GM19240 (cell line): Measurements from ENCODE around the gene HOXA6.

Source experiments
- DNase-seq: peaks from one replicate; pipeline ENCODE4 v3.0.0; 2011; ENCODE audit warnings: low spot score; ENCODE audit not compliant: insufficient read length

Gene HOXA6

GRCh38 chr7:27173956-27174873 lies 26.6 kb upstream of the HOXA6 start, which contains the start of gene HOXA10:
Gene HOXA10 (minus strand): TSS chr7:27174320. CDS start chr7:27174306, 14 bp downstream.
- DNase-seq = no peak

GRCh38 chr7:27173511-27173955 lies 26.0 kb upstream of the HOXA6 start:
- no peak for DNase-seq

DNA sequence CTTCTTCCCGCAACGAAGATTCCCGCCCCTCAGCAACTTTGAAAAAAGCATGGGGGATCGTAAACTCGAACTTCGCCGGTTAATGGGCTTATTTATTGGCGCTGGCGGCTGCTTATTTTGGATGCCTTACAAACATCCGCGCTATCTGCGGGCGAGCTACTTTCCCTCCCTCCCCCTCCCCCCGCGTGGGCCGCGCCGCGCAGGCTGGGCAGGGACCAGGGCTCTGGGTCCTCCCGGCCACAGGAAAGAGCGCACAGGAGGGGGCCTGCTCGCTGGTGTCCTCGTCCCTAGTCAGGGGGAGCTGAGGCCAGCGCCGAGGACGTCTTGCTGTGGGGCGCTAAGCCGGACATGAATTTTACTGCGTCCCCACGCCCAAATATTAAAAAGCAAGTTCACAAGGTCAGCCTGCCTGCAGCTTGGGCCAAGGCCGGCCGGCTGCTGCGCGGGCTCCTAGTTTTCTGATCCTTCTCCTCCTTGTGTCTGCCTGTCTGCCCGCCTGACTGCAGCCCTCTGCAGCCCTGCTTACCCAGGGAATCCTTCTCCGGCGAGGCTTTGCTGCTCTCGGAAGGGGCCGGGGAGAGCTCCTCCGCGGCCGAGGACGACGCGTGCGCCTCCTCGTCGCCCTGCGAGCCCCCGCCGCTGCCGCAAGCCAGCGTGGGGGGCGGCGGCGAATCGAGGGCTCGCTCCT lies 25.4 kb upstream of the HOXA6 start:
- DNase-seq = no peak

DNA sequence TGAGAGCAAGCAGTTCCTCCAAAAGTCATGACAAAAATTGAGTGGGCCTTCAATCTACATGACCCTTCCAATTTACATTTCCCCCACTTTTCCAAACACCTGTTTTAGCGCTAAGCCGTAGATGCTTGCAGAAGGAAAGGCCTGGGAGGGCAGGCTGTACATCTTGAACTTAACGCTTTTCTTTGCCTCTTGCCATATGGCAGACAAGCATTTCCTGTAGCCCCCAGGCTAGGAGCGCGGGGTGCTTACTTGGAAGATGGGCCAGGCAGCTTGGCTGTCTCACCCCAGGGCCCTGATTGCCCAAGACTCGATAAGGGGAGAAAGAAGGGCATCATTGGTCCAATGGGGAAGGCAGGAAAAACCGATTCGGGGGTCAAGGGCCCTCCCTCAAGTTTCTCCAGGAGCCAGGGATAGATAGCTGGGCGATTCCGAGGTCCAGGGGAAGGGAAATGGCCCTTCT lies 24.8 kb upstream of the HOXA6 start:
- no peak for DNase-seq

DNA sequence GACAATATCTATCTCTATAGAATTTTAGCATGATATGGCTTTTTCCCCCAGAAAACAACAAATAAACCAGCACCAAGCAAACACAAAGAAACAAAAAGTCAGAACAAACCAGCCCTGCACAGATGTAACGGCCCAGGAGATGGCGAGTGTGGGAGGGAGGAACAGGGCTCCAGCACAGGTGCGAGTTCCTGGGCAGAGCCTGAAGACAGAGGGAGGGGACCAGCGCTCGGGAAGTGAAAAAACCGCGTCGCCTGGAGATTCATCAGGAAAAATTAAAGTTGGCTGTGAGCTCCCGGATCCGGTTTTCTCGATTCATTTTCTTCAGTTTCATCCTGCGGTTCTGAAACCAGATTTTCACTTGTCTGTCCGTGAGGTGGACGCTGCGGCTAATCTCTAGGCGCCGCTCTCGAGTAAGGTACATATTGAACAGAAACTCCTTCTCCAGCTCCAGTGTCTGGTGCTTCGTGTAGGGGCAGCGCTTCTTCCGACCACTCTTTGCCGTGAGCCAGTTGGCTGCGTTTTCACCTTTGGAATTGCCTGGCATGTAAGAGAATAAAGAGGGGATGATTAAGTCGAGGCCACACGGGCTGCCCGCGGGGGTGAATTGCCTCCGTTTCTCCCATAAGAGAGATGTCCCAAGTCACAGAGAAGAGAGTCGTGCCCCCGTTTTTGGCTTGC lies 24.2 kb upstream of the HOXA6 start:
- no peak for DNase-seq

GRCh38 chr7:27171325-27171636 lies 23.7 kb upstream of the HOXA6 start:
- no peak for DNase-seq

- DNase-seq = no peak
Observed at GRCh38 chr7:27170426-27171324, 23.1 kb upstream of the HOXA6 start.

DNA sequence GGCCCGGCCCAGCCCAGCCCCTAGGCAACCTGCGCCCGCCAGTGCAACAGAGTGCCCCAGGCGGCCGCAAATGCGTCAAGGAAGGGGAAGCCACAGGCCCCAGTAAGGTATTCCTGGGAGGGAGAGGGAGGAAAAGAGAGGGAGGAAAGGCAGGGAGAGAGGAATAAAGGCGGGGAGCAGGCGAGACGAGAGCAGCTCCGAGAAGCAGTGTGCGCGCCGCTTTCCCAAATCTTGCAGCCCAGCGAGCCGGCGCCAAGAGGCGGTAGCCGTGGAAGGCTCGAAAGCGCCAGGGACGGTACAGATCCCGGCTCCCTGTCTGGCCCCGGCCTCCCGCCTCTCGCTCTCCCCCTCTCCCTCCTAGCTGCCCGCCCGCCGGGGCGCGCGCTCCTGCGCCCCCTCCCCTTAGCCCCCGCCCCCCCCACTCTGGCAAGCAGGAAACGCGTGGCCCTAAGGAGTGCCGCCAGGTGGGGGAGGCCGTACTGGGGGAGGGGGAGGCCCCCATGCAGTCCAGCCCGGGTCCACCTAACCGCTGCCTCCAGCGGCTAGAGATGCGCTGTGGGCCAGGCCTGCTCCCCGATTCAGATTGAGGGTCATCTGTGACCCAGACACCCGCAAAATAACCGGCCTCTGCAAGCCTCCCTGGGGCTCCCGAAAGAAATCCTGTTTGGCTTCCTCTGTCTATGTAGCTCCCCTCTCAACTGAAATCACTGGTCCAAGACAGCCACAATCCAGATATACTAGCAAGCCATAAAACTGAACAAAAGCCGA lies 22.3 kb upstream of the HOXA6 start:
- no peak for DNase-seq

- DNase-seq = no peak
Observed at GRCh38 chr7:27168265-27168947, 20.8 kb upstream of the HOXA6 start.

DNA sequence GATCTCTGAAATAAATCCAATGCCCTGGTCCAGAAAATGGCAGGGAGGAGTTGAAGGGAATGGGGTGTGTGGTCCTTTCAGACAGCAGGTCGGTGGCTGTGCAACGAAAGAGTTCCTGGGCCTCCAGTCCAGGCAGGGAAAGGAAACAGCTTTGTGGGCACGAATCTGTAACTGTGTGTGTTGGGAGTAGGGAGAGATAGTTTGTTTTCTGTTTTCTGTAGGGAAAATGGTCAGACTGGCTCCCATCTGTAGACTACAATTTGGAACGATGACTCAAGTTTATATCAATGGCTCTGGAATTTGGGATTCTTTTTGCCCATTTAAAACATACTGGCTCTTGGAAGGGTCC lies 20.3 kb upstream of the HOXA6 start:
- DNase-seq = no peak

- DNase-seq = no peak
Observed at GRCh38 chr7:27166531-27167505, 19.2 kb upstream of the HOXA6 start.

- no peak for DNase-seq
Observed at GRCh38 chr7:27165996-27166530, 18.5 kb upstream of the HOXA6 start.

- no peak for DNase-seq
Observed at GRCh38 chr7:27165089-27165995, 17.8 kb upstream of the HOXA6 start, which contains the start of gene HOXA9. Gene HOXA9 (minus strand): TSS chr7:27165537. CDS start chr7:27165457, 80 bp downstream.

DNA sequence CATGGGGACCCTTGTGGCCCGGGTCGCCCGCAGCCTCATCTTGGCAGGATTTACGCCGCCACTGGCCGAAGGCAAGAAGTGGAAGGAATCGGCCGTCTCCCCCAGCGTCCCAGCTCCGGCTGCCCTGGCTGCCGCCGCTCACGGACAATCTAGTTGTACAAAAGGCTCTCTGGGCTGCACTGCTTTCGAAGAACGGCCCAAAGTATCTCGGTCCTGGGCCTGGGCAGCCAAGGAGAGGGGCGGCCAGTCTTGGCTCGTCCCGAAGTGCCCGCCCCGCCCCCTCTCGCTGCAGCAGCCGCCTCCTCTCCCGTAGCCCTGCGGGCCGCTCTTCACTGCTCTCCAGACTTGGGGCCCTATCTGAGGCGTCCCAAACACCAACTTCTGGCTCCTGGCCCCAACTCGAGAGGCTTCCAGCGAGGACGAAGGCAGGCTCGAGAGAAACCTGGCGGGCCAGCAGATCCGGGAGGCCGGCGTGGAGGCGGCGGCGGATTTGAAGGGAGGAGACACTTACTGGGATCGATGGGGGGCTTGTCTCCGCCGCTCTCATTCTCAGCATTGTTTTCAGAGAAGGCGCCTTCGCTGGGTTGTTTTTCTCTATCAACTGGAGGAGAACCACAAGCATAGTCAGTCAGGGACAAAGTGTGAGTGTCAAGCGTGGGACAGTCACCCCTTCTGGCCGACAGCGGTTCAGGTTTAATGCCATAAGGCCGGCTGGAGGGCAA lies 17.0 kb upstream of the HOXA6 start:
- no peak for DNase-seq

DNA sequence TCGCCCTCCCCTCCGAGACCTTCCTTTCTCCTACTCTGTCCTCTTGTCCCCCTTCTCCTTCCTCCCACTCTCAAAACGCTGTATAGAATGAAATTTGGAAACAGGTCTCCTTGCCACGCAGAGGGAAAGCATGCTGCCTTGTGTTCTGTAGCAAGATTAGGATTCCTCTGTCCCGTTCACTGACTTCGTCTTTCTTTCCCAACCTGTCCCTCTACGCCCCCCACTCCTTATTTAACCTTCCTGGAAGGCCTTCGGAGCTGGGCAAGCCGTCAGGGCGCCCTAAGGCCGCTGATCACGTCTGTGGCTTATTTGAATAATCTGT lies 16.4 kb upstream of the HOXA6 start:
- DNase-seq = no peak

DNA sequence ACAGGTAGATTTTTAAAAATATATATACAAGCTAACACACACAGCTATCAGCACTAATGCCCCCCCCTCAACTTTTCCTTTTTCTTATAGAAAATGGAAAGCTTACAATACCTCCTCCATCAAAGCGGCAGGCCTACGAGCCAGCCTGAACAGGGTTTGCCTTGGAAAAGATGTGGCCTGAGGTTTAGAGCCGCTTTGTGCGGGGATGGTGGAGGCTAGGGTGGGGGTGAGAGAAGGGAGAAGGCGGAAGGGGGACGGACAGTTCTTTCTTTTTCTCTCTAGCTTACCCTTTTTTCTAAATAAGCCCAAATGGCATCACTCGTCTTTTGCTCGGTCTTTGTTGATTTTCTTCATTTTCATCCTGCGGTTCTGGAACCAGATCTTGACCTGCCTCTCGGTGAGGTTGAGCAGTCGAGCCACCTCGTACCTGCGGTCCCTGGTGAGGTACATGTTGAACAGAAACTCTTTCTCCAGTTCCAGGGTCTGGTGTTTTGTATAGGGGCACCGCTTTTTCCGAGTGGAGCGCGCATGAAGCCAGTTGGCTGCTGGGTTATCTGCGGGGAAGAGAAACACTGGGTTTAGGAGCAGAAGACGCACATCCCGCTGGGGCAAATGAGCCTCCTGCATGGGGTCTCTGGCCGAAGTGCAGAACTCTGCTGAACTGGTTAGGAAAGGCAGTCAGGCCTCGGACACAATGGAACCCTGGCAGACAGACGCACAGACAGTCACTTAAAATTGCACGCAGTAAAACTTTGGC lies 15.9 kb upstream of the HOXA6 start:
- DNase-seq = no peak
